Stimulated activated CD8-positive, alpha-beta memory T cell treated with anti-CD3 and anti-CD28 coated beads, Interleukin-4, amount 100 ng/mL, for 24 hours (primary cell): ENCODE results near the gene MARCKS.
"Not testable (repeated sequence)": the region's sequence is repeated elsewhere in the genome, so short reads cannot be mapped to it uniquely, and the experiment has no call there.

Experiments used
- DNase-seq: peaks from one replicate; pipeline ENCODE4 v3.0.0-alpha.2; 2020; ENCODE audit warnings: low read depth

Gene MARCKS

DNA sequence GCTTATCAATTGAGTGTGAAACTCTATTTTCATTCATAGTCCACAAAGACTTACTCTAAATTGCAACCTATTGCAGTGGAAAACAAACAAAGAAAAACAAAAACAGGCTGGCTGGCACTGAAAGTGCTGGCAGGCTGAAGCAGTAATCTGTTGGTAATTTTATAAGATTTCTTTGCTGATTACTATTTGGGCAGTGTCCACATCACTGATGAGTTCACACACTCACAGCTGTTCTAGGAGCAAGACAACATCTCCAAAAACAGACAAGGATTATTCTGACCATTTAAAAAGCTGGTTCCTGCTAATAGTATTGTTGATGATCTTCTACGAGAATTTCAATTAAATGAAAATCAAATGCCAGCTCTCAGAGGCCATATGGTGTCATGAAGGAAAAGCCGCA lies 26.9 kb downstream of the MARCKS start:
- DNase-seq: no peak

DNA sequence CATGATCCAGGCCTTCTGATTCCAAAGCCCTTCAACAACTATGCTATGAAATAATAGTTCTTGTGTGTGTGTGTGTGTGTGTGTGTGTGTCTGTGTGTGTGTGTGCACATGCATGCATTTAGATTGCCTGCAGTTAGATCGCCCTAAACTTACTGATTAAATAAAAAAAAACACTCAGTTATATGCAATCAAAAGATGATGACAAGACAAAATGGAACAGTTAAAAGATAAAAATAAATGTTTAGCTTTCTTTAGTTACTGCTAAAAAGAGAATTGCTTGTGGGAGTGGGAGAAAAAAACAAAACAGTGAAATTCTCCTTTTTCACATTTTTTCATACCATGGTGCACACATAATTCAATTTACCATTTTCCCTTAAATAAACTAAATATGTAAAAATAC lies 29.4 kb downstream of the MARCKS start:
- no peak for DNase-seq

DNA sequence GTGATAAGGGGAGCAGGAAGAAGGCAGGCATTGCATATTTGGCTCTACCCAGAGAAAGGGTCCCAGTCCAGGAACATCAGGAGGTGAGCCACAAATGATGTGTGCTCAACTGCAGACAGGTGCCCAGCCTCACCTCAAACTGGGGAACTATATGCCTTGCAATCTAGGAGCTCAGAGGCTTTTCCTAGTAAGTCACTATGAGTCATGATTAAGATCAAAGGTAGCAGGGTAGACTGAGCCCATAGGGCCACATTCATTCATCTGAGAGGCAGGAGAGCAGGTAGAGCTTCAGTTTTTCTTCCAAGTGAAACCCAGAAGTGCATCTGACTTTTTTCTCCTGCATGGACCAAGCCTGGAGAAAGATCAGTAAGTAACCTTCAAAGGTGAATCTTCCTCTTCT lies 31.3 kb downstream of the MARCKS start:
- DNase-seq: no peak

DNA sequence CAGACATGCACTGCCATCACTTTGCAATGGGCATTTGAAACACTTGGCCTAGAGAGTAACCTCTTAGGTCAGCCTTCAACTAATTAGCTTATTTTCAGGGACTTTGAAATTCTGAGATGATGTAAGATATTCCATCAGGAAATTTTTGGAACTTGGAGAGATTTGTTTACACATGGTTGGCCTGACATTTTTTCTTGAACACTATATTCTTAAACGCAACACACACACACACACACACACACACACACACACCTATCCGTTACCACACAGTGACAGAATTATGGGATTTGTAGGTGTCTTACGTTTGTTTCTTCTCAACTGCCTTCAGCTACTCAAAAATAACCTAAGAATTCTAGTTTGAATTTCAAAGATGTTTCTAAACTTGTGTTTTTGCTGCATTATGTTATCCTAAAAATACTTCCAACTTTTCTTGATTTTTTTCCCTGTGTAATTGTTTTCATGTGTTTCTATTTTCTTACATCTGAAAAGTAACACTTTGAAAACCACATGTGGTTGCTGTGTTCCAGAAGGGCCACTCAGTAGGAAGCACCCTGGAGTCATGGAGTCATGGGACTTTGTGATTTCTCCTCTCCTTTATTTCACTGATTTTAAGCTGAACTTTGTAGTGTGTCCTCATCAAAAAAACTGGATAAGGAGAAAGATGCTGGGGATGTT lies 31.9 kb downstream of the MARCKS start:
- DNase-seq: no peak

DNA sequence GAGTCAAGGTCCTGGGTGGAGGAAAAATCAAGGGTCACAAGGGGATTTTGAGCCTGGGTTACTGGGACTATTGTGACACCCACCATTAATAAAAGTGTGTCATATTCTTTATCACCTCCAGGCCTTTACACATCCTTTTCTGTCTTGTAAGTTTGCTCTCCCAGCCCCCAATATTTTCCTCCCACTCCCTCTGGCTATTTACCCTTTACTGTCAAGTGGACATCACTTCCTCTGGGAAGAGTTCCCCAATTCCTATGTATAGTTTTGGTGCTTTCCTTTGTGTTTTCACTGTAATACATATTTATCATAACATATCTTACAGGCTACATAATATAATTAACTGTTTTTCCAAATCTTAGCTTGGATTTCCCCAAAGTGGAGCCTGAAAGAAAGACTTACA lies 36.3 kb downstream of the MARCKS start:
- DNase-seq: no peak

DNA sequence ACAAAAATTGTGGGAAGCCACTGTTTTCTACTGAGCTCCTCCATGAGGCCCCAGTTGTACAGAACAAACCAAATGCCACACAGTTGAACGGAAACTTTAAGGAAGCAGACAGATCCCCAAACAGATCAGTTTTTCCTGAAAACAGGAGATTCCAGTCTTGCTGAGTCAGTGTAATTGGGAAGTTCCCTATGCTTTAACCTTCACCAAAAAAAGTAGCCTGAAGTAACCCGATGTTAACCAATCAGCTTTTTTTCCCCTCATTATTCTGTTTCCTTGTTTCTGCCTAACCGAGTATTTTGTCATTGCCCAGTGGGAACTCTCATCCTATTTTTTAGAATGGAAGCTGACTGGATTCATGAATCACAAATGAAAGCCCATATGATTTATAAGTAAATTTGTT lies 36.7 kb downstream of the MARCKS start:
- no peak for DNase-seq

DNA sequence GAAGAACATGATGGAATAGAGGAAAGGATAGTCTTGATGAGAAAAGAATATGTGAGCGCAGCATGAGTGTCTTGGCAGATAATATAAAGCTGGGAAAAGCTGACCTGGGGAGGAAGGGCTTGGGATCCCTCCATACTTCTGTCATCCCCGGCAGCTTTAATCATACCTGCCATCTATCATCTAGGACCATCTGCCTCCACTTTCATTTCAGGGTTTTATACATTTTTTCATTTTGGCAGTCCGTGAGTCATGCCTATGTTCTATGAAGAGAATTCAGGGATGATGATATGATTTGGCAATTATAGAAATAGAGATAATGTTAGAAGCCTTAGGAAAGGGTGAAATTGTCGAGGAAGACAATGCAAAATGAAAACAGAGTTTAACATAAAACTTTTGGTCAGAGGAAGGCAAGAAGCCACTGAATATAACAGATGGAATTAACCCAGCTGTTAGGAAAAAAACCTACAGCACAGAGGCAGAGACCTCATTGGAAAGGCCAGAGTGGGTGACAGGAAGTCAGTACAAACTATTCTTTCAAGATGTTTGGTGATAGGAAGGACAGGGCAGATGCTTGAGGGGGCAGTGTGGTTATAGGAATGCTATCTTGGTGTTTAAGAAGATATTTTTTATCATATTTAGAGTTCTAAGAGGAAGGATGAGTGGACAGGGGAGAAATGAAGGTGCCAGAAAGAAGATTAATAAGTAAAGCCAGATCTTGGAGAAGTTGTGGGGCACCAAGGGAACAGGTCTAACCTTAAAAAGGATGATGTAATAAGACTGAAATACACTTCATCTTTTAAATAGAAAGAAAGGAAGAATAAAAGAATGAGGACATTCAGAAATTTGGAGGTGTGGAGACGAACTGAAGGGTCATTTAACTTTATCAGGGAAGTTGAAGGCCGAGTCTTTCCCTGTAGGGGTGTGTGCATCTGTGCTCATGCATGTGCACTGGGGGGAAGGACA lies 37.8 kb downstream of the MARCKS start:
- no peak for DNase-seq

DNA sequence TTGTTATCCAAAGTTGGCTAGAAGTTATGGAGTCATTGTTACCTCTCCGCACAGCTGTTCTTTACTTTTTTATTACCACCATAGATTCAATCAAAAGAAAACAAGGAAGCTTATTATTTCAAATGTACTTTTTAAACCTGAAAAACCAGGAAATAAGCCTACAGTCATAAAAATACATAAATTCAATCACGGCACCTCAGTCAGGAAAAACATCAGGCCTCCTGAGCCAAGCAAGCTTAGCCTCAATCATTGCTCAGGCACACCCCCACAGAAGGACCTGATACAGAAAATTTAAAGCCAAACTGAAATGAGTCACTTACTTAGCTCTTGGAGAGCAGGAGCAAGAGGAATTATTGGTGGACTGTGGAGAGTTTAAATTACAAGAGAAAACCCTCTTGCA lies 44.3 kb downstream of the MARCKS start:
- DNase-seq: no peak

DNA sequence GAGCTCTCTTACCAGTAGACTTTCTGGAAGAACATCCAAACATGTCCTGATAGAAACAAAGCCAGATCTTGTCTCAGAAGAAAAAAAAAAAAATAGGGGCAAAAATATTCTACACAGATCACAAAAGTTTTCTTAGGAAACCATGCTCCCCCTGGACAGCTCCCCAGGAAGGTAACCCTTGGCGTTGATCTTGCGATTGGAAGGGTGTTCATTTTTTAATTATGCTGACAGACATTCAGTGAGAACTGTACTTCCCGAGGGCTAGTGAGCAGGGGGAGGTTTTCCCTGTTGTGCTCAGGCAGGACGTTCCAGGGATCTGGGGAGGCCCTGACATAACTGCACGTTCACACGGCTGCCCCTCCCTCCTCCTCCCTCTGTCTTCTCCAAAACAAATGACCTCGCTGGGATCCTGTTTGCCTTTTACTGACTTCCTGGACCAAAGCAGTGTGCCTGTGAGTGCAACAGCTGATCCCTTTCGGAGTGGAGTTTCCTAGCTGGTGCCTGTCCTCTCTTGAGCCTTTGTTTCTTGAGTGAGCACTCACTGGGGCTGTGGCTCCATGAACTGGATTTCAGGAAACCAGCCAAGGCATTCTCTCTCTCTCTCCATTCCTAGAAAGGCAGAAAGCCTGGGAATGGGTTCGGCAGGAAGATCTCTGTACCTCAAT lies 46.7 kb downstream of the MARCKS start:
- no peak for DNase-seq

DNA sequence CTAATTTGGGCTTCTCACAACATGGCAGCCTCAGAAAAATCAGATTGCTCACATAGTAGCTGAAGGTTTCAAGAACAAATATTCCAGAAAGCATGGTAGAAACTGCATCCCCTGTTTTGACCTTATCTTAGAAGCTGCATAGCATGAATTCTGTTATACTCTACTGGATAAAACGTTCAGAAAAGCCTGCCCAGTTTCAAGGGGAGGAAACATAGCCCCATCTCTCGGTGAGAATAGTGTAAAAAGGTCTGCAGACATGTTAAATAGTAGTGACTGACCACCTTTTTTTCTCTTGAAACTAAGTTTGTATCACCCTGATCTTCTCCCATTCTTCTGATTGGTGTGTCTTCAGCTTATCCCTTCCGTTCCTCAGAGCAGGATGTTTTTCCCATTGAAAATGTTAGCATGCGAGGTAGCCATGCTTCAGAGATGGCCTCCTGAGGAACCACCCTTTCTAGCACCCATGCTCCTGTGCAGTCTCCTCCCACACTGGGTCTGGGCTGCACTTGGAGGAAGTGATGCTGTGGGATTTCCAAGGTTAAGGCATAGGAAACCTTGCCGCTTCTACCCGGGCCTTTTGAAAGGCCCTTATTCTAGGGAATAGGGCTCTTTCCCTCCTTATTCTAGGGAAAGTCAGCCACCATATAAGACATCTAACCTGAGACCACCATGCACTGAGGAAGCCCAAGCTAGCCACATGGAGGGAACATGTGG lies 50.1 kb downstream of the MARCKS start:
- no peak for DNase-seq

DNA sequence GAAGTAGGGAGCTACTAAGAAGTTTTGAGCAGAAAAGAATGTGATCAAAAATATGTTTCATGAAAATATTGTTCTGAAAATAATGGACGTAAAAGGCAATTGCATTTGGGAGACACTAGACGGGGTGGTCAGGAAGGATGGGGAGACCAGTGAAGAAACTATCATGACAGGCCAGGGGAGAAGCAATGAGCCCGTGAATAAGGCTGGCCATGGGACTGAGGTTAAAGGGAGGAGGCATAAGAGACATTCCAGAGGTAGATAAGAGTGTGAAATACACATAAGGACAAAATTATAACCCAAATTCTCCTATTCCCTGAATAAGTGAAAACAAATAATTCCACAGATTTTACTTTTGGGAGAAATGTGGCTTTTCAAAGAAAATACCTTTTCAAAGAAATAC lies 51.7 kb downstream of the MARCKS start:
- DNase-seq: no peak

DNA sequence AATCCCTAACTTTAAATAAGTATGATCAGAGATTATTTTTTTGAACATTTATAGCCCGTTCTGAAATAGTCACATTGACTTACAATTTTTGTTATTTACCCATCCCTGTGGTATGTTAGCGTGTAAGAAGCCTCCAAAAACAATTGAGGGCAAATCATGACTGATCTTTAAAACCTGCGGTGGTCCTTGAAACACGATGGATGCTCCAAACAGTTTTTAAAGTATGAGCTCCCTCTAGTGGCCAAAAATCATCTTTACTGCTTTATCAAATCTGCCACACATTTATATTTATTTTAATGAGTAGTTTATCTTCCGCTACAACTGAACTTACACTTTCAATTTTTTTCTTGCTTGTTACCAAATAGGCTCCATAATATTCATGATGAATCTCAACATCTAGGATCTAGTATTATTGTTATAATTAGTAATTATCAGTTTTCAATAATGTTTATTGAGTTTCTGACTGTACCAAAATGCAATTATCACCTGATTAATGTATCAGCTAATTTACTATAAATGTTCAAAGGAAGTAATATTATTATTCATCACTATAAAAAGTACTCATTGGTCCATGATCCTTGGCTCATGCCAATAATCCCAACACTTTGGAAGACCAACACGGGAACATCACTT lies 52.2 kb downstream of the MARCKS start:
- no peak for DNase-seq

DNA sequence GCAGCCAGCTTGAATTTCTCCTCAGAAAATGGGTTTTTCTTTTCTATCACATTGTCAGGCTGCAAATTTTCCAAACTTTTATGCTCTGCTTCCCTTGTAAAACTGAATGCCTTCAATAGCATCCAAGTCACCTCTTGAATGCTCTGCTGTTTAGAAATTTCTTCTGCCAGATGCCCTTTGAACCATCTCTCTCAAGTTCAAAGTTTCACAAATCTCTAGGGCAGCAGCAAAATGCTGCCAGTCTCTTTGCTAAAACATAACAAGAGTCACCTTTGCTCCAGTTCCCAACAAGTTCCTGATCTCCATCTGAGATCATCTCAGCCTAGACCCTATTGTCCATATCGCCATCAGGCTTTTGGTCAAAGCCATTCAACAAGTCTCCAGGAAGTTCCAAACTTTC lies 53.1 kb downstream of the MARCKS start:
- DNase-seq: not testable (repeated sequence)
